Endothelial cell of umbilical vein (primary cell): ENCODE results near the gene FREM1.
A peak's percentile ranks its signal among the peaks of the same experiment; 100 is the strongest.

Experiments used
- CTCF ChIP-seq, 2 donors: IDR thresholded peaks; 1 replicate in 1 of 2; 2 replicates in 1 of 2; pipeline ENCODE4 v1.5.1; 2011; ENCODE audit warnings: low read length in 2 of 2, mild to moderate bottlenecking in 2 of 2, moderate library complexity in 2 of 2, control low read depth in 1 of 2, inconsistent platforms in 1 of 2, low read depth in 1 of 2; ENCODE audit not compliant: insufficient read depth in 1 of 2; ENCODE audit errors: extremely low read depth in 1 of 2
- EZH2 ChIP-seq: IDR thresholded peaks from 2 replicates; pipeline ENCODE4 v1.6.1; 2012; ENCODE audit warnings: borderline replicate concordance, low read depth, mild to moderate bottlenecking, moderate library complexity, low read length, inconsistent platforms; ENCODE audit not compliant: severe bottlenecking
- JUN ChIP-seq: IDR thresholded peaks from 2 replicates; pipeline ENCODE4 v1.6.1; 2011; ENCODE audit warnings: borderline replicate concordance, low read depth; ENCODE audit not compliant: insufficient read length, insufficient read depth
- POLR2A ChIP-seq: IDR thresholded peaks from 2 replicates; pipeline ENCODE4 v1.6.1; 2012; ENCODE audit warnings: low read depth, mild to moderate bottlenecking, control low read depth, low read length
- POLR2AphosphoS5 ChIP-seq: IDR thresholded peaks from 2 replicates; pipeline ENCODE4 v1.6.1; 2012; ENCODE audit warnings: low read depth, mild to moderate bottlenecking, control low read depth, low read length, moderate library complexity; ENCODE audit not compliant: insufficient read depth

DNA sequence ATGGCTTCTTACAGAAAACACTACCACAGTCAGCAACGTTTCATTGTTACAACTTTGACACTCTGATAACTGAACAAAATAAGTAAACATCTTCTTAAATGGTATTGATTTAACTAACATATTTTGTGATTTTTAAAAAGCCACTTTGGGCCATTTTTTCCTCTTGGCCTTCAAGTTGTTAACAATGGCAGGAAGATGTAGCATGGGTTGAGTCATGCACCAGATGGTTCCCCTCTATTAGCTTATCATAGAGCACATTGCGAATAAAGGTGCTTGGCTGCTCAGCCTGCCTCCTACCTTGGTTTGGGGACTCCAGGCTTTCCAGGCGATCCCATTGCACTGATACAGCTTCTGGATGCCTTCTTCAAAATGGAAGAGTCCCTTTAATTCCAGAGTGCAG is 163.6 kb downstream of the FREM1 start:
- TF ChIP-seq CTCF (IDR thresholded peaks at IDR 0.05; ENCODE audit: extremely low read depth in 1 of 2, insufficient read depth in 1 of 2, low read depth in 1 of 2, low read length in 2 of 2) (no peak), JUN (peak; percentile 91), POLR2A (peak; percentile 48), POLR2AphosphoS5 (no peak), EZH2 (no peak)
